Activated T-helper 1 cell treated with anti-CD3 and anti-CD28 coated beads, Interleukin-12 subunit alpha, Interleukin-12 subunit beta, Interleukin-2, Interleukin-4 antibody, amounts not matched to agents 30 ng/mL and 10 ng/mL and 1 ng/mL, durations not matched to agents 14 hours and 24 hours and 36 hours (primary cell): ENCODE measurements around the gene C1orf198. TPM values are rescaled to one million over a fixed set of nuclear protein-coding genes. Genes with fewer than 3 reads are reported as not detected.

Experiments used
- DNase-seq: peaks from one replicate; pipeline ENCODE4 v3.0.0; 2021; ENCODE audit warnings: low spot score
- H3K27ac Mint-ChIP-seq: one replicate; pipeline ENCODE4 v1.8.0; 2021; ENCODE audit warnings: mild to moderate bottlenecking, mixed read lengths
- H3K27me3 Mint-ChIP-seq: one replicate; pipeline ENCODE4 v1.8.0; 2022; ENCODE audit warnings: mild to moderate bottlenecking, moderate library complexity, mixed read lengths; ENCODE audit not compliant: insufficient read depth
- H3K36me3 Mint-ChIP-seq: one replicate; pipeline ENCODE4 v1.8.0; 2021; ENCODE audit warnings: low read depth, mixed read lengths
- H3K4me1 Mint-ChIP-seq: one replicate; pipeline ENCODE4 v1.8.0; 2021; ENCODE audit warnings: low read depth, mixed read lengths
- H3K4me3 Mint-ChIP-seq: one replicate; pipeline ENCODE4 v1.8.0; 2021; ENCODE audit warnings: mild to moderate bottlenecking, moderate library complexity, mixed read lengths
- H3K9me3 Mint-ChIP-seq: one replicate; pipeline ENCODE4 v1.8.0; 2021; ENCODE audit warnings: mixed read lengths
- intact Hi-C: fragments of 100-400 bp; cut with micrococcal nuclease; formaldehyde crosslinking; loops from one replicate; pipeline ENCODE4 v1.15.1; 2024
- total RNA-seq: library from RNA; stranded (reverse); gene quantifications from 2 replicates; pipeline ENCODE4 v1.2.3, GENCODE V29; 2022

Gene C1orf198
- total RNA-seq, 1 donor from 2014 or later: 14.6 TPM

GRCh38 chr1:230901671-230902070, 33.4 kb upstream of the C1orf198 start:
- H3K27ac Mint-ChIP-seq: no peak overlapping the region
- peaks cover 10% of the 10 kb centered on the region for H3K36me3 Mint-ChIP-seq
- H3K27me3 Mint-ChIP-seq: peaks cover 3% of the 10 kb centered on the region
- H3K4me1 Mint-ChIP-seq: peaks cover 6% of the 10 kb centered on the region
- H3K9me3 Mint-ChIP-seq: no peaks in the 10 kb centered on the region
- H3K4me3 Mint-ChIP-seq: no peak overlapping the region
- intact Hi-C loops: no loop called here
- no peak for DNase-seq

- H3K27ac Mint-ChIP-seq: no peak overlapping the region
- intact Hi-C loops: no loop called here
- H3K9me3 Mint-ChIP-seq: no peaks in the 10 kb centered on the region
- peaks cover 9% of the 10 kb centered on the region for H3K36me3 Mint-ChIP-seq
- no peak for DNase-seq
- H3K4me1 Mint-ChIP-seq: peaks cover 6% of the 10 kb centered on the region
- H3K27me3 Mint-ChIP-seq: peaks cover 3% of the 10 kb centered on the region
- H3K4me3 Mint-ChIP-seq: no peak overlapping the region
Measured at GRCh38 chr1:230900984-230901383, 32.7 kb upstream of the C1orf198 start.

DNA sequence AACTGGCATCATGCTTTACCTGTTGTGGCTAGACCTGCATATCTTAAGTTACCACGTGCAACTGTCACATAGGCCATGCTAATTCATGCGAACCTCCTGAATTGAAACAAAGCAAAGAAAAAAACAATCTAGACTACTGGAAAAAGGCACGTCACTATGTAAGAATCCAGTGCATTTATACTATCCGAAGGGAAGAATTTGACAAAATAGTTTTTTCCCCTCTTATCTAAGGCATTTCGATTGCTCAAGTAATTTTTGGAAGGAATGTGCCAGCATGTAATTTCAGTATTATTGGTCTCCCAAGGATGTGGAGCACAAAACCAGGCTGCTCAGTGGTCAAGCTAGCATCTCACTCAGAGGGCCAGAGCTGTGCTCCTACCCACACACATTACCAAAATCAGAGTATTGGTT, 31.5 kb upstream of the C1orf198 start:
- DNase-seq: no peak
- Mint-ChIP-seq H3K9me3 (no peaks in the 10 kb centered on the region), H3K27me3 (peaks cover 9% of the 10 kb centered on the region), H3K36me3 (peaks cover 5% of the 10 kb centered on the region), H3K27ac (no peak overlapping the region), H3K4me3 (no peak overlapping the region), H3K4me1 (no peaks in the 10 kb centered on the region)
- intact Hi-C loops: no loop called here

- Mint-ChIP-seq H3K36me3 (peaks cover 3% of the 10 kb centered on the region), H3K4me3 (no peak overlapping the region), H3K27ac (no peak overlapping the region), H3K27me3 (peaks cover 10% of the 10 kb centered on the region), H3K4me1 (no peaks in the 10 kb centered on the region), H3K9me3 (no peaks in the 10 kb centered on the region)
- no peak for DNase-seq
- intact Hi-C loops: no loop called here
Measured at GRCh38 chr1:230898748-230899147, 30.4 kb upstream of the C1orf198 start.

DNA sequence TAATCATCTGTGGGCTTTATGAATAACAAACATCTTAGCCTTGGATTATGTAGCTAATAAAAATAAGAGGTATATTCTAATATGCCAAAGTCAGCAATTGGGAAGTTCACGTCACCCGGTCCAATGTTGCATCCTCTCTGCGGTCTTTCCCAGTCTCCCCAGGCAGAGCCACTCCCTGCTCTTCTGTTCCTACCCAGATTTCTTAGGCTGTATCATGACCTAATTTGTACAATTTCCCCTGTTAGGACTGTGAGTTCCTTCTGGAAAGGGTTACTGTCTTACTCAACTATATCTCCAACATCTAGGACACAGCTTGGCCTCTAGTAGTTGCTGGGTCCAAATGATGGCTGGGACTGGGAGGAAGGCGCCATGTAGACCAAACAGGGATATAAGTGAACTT, 29.8 kb upstream of the C1orf198 start:
- intact Hi-C loops: no loop called here
- peaks cover 13% of the 10 kb centered on the region for H3K27me3 Mint-ChIP-seq
- no peaks in the 10 kb centered on the region for H3K9me3 Mint-ChIP-seq
- H3K36me3 Mint-ChIP-seq: no peaks in the 10 kb centered on the region
- no peak overlapping the region for H3K4me3 Mint-ChIP-seq
- no peak for DNase-seq
- H3K27ac Mint-ChIP-seq: no peak overlapping the region
- no peaks in the 10 kb centered on the region for H3K4me1 Mint-ChIP-seq

GRCh38 chr1:230896779-230897178, 28.5 kb upstream of the C1orf198 start:
- Mint-ChIP-seq H3K4me1 (no peaks in the 10 kb centered on the region), H3K27ac (no peak overlapping the region), H3K4me3 (no peak overlapping the region), H3K27me3 (peaks cover 18% of the 10 kb centered on the region), H3K9me3 (no peaks in the 10 kb centered on the region), H3K36me3 (no peaks in the 10 kb centered on the region)
- intact Hi-C loops: no loop called here
- DNase-seq: no peak

GRCh38 chr1:230895452-230895851, 27.1 kb upstream of the C1orf198 start:
- Mint-ChIP-seq H3K4me1 (no peaks in the 10 kb centered on the region), H3K4me3 (no peak overlapping the region), H3K27ac (no peak overlapping the region), H3K36me3 (no peaks in the 10 kb centered on the region), H3K9me3 (no peaks in the 10 kb centered on the region), H3K27me3 (peaks cover 19% of the 10 kb centered on the region)
- intact Hi-C loops: no loop called here
- DNase-seq: no peak

DNA sequence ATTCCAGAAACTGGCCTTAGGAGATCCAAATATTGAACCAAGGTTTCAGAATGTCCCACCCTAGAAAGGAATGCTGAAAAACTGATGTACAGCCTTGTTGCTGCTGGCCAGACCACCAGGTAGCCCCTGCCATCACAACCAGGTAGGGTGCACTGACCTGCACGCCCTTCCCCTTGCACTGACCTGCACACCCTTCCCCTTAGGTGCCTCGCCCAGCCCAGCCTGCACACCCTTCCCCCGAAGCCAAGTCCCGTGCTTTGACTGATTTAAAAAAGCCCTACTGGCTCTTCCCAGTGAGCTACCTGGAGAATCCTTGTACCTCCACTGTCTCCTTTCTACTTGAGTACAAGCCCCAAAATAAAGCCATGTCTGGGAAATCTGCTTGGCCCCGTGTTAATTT, 26.3 kb upstream of the C1orf198 start:
- Mint-ChIP-seq H3K9me3 (no peaks in the 10 kb centered on the region), H3K27ac (no peak overlapping the region), H3K4me1 (no peaks in the 10 kb centered on the region), H3K36me3 (no peaks in the 10 kb centered on the region), H3K4me3 (no peak overlapping the region), H3K27me3 (peaks cover 19% of the 10 kb centered on the region)
- DNase-seq: no peak
- intact Hi-C loops: no loop called here

GRCh38 chr1:230894032-230894431, 25.7 kb upstream of the C1orf198 start:
- intact Hi-C loops: no loop called here

GRCh38 chr1:230892018-230892491, 23.7 kb upstream of the C1orf198 start:
- Mint-ChIP-seq H3K36me3 (no peaks in the 10 kb centered on the region), H3K9me3 (no peaks in the 10 kb centered on the region), H3K4me1 (no peaks in the 10 kb centered on the region), H3K27ac (no peak overlapping the region), H3K4me3 (no peak overlapping the region), H3K27me3 (peaks cover 16% of the 10 kb centered on the region)
- DNase-seq: no peak
- intact Hi-C loops: no loop called here

More at GRCh38 chr1:230894032-230894431, 25.7 kb upstream of the C1orf198 start:
- H3K9me3 Mint-ChIP-seq: no peaks in the 10 kb centered on the region
- H3K36me3 Mint-ChIP-seq: no peaks in the 10 kb centered on the region
- H3K4me3 Mint-ChIP-seq: no peak overlapping the region
- H3K27ac Mint-ChIP-seq: no peak overlapping the region
- DNase-seq: no peak
- H3K4me1 Mint-ChIP-seq: no peaks in the 10 kb centered on the region
- peaks cover 19% of the 10 kb centered on the region for H3K27me3 Mint-ChIP-seq

GRCh38 chr1:230891413-230891812, 23.1 kb upstream of the C1orf198 start:
- no peak overlapping the region for H3K27ac Mint-ChIP-seq
- DNase-seq: no peak
- H3K27me3 Mint-ChIP-seq: peaks cover 16% of the 10 kb centered on the region
- no peaks in the 10 kb centered on the region for H3K9me3 Mint-ChIP-seq
- no peak overlapping the region for H3K4me3 Mint-ChIP-seq
- intact Hi-C loops: no loop called here
- H3K4me1 Mint-ChIP-seq: no peaks in the 10 kb centered on the region
- H3K36me3 Mint-ChIP-seq: no peaks in the 10 kb centered on the region

DNA sequence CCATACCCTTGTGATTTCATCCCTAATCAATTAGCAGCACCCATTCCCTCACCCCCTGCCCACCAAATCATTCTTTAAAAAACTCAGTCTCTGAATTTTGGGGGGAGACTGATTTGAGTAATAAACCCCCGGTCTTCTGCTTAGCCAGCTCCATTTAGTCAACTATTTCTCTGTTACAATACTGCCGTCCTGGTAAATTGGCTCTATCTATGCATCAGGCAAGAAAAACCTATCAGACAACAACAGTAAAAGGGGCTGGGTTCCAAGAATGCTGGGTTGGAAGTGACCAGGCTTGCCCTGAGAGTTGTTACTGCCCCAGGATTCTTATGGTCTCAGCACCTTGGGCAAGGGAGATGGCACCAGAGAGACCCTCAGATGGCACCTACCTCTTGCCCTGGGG, 16.3 kb upstream of the C1orf198 start:
- Mint-ChIP-seq H3K36me3 (no peaks in the 10 kb centered on the region), H3K4me3 (no peak overlapping the region), H3K27ac (no peak overlapping the region), H3K4me1 (no peaks in the 10 kb centered on the region), H3K9me3 (peaks cover 4% of the 10 kb centered on the region), H3K27me3 (peaks cover 21% of the 10 kb centered on the region)
- intact Hi-C loops: no loop called here
- DNase-seq: no peak

DNA sequence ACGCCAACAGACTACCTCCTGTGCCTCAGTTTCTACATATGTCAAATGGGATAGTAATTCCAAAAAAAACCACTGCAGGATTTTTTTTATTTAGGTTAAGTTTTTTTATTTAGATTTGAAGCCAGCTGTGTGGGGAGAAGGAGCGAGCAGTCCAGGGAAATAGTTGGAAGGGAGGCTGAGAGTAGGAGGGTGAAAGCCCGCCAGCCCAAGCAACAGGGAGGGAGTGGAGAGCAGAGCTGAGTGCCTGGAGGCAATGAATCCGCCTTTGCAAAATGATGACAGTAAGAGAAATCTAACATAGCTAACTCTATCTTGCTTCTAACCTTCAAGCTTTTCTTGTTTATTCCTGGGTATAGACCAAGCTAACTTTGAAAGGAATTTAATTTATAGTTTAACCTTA, 15.6 kb upstream of the C1orf198 start:
- Mint-ChIP-seq H3K36me3 (no peaks in the 10 kb centered on the region), H3K27ac (no peak overlapping the region), H3K4me1 (no peaks in the 10 kb centered on the region), H3K4me3 (no peak overlapping the region), H3K9me3 (peaks cover 4% of the 10 kb centered on the region), H3K27me3 (peaks cover 25% of the 10 kb centered on the region)
- intact Hi-C loops: no loop called here
- no peak for DNase-seq

DNA sequence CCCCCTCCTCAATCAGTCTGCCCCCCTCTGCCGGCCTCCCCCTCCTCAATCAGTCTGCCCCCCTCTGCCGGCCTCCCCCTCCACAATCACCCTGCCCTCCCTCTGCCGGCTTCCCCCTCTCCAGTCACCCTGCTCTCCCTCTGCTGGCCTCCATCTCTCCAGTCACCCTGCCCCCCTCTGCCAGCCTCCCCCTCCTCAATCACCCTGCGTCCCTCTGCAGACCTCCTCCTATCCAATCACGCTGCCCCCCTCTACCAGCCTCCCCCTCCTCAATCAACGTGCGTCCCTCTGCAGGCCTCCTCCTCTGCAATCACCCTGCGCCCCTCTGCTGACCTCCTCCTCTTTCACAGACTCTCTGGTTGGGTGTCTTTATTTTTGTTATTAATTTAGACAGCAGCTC, 11.5 kb upstream of the C1orf198 start:
- intact Hi-C loops: no loop called here
- Mint-ChIP-seq H3K4me3 (no peak overlapping the region), H3K9me3 (no peaks in the 10 kb centered on the region), H3K27me3 (peaks cover 42% of the 10 kb centered on the region), H3K27ac (no peak overlapping the region), H3K4me1 (no peaks in the 10 kb centered on the region), H3K36me3 (no peaks in the 10 kb centered on the region)
- DNase-seq: no peak
